M059J (cell line): ENCODE measurements around the gene DNAJB1. TPM values are rescaled to one million over a fixed set of nuclear protein-coding genes. Genes with fewer than 3 reads are reported as not detected.
"Not testable (repeated sequence)": the region's sequence is repeated elsewhere in the genome, so short reads cannot be mapped to it uniquely, and the experiment has no call there.

Experiments used
- DNase-seq: peaks from one replicate; pipeline ENCODE4 v3.0.0-alpha.2; 2012; ENCODE audit warnings: low read depth
- total RNA-seq: library from RNA; depleted of rRNA; stranded (reverse); fragments of >200 nt; shearing (Covaris generic); gene quantifications from 2 replicates; pipeline ENCODE4 v1.2.3, GENCODE V29; 2014; rRNA removed

DNAJB1 gene
- total RNA-seq: 114 and 138 TPM in 2 replicates

DNA sequence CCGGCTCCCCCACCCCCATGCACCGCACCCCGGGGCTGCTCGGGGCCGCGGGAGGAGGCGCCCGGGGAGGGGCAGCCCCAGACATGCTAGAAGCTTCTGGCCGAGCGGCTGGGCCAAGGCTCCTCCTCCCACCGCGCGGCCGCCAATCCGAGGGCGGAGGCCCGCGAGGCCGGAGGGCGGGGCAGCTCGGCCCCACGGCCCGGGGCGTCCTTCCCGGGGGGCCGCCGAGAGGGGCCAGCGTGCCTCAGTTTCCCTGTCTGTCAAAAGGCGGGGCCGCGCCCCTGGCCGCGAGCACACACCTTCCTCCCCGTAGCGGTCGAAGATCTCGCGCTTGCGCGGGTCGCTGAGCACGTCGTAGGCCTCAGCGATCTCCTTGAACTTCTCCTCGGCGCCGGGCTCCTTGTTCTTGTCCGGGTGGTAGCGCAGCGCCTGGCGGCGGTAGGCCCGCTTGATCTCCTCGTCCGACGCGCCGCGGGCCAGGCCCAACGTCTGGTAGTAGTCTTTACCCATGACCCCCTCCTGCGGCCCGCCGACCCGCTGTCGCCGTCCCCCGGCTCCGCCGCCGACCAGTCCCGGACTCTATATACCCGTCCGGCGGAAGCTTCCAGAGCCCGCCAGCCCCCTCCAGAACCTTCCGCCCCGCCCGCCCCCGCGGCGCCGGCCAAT is at the start of gene DNAJB1:
TSS of gene DNAJB1 (minus strand) at position 558 of the 666 bp plus-strand sequence. CDS start at position 510, 48 bp downstream.
- DNase-seq: peak; percentile 73

DNA sequence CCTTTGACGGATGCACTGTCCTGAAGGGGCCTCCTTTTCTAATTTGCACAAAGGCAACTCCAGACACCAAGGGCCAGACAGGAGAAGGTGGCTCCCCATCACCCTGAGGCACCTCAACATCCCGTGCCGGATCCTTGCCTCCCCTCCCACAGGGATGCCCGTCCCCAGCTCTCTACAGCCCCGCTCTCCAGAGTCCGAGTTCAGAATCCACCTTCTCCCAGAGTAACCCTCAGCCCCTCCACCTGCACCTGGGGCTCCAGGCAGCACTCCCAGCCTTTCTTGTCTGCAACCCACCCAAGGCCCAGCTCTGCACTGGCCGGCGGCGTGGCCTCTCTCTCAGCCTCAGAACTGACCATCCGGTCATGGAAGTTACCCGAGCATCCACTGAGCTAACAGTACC is 48.9 kb upstream of the DNAJB1 start:
- DNase-seq: no peak

DNA sequence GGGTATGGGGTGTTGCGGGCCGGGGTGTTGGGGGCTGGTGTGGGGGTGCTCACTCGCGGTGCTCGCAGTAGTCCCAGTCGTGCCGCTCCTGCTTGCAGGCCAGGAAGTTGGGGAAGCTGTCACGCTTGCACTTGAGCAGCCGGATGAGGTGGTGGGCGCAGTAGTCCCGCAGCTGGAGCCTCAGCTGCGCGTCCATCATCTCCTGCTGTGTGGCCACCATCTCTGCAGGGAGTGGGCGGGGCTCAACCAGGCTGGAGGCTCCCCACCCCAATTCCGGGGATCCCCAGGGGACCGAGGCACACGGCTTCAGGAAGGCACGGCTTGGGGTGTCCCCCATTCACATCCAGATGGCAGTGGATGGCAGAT is 48.5 kb upstream of the DNAJB1 start:
- DNase-seq: no peak

DNA sequence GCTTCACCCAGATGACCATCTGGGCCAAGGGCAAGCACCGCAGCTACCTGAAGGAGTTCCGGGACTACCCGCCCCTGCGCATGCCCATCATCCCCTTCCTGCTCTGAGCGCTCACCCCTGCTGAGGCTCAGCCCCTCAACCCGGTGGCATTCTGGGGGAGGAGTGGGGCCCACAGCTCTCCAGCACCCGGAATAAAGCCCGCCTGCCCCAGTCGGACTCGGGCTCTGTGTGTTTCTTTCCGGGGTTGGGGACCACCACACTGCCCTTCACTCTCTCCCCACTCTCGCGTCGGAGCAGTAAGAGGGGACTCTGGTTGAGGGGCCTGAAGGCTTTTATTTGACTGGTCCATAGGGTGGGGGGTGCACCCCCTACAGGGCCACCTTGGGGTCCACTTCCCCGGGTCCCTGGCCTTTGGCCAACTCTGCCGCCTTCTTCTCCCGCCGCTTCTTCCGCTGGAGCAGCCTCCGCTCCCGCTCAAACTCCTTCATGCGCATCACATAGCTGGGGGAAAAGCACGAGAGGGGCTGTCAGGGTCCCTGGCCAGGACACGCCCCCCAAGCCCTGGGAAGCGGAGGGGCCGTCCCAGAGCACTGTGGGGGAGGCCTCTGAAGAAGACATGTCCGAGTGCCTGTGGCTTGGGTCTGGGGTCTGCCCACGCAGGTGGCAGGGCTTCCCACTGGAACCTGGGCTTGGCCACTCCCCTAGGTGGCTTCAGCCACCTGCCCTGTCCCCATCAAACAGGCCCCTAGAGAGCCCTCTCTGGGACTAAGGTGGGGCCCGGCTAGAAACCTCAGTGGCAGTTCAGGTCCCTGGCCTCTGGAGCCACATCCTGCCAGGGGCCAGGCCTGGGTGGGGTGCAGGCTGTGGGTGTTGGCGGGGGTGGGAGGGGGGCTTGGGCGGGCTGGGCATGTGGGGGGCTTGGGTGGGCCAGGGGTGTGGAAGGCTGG is 47.8 kb upstream of the DNAJB1 start:
- DNase-seq: no peak

DNA sequence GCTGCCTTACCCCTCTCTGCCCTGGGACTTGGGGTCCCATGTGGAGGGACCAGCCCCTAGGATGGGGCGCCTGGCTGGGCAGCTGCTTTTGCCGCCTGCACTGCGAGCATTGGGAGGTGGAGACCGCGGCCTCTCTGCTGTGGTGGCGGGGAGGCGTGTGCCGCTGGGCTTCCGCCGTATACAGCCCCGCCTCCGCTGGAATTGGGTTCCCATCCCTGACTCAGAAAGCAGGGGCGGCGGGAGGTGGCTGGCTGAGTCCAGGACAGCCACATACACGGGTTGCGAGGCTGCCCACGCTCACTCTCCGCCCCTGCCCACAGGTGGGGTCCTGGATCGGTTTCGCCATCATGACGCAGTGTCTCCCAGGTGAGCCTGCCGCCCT is 47.1 kb upstream of the DNAJB1 start:
- no peak for DNase-seq

DNA sequence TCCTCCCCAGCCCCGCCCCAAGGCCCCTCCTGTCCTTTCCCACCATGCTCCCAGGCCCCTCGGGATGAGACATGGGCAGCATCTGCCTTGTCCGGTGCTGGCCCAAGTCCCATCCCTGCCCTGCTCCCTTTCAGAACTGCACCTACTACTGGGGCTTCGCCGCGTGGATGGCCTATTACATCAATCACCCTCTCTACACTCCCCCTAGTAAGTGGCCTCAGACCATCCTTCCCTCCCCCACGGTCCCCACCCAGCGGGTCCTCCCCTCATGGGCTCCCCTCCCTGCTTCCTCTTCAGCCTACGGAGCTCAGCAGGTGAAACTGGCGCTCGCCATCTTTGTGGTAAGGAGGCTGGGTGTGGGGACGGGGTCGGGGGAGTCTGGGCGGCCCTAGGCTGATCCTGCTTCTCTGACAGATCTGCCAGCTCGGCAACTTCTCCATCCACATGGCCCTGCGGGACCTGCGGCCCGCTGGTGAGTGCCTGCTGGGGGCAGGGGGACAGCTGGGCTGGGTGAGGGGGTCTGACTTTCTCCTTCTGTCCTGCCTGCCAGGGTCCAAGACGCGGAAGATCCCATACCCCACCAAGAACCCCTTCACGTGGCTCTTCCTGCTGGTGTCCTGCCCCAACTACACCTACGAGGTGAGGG is 46.6 kb upstream of the DNAJB1 start:
- not testable (repeated sequence) for DNase-seq

DNA sequence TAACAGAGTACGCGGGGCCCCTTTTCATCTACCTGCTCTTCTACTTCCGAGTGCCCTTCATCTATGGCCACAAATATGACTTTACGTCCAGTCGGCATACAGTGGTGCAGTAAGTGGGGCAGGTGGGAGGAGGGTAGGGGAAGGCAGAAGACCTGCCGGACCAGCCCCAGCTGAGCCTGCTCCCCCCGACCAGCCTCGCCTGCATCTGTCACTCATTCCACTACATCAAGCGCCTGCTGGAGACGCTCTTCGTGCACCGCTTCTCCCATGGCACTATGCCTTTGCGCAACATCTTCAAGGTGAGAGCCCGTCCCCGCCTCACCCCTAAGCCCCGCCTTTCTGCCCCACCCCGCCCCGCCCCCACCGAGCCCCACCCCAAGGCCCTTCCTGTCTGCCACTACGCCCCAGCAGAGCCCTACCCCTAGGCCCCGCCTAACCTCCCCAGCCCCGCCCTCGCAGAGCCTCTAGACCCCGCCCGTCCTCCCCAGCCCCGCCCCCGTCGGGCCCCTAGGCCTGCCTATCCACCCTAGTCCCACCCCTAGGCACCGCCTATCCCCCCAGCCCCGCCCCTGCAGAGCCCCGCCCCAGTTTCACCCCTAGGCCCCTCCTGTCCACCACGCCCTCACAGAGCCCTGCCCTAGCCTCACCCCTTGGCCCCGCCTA is 45.9 kb upstream of the DNAJB1 start:
- DNase-seq: no peak

DNA sequence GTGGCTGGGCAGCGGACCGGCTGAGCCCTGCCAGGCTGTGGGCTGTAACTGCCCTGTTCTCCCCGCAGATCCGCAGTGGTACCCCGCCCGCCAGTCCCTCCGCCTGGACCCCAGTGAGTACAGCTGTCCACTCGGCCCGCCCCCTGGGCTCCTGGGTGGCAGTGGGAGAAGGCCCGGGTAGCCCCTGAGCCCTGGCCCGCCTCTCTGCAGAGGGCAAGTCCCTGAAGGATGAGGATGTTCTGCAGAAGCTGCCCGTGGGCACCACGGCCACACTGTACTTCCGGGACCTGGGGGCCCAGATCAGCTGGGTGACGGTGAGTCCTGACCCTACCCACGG is 45.4 kb upstream of the DNAJB1 start:
- no peak for DNase-seq

DNA sequence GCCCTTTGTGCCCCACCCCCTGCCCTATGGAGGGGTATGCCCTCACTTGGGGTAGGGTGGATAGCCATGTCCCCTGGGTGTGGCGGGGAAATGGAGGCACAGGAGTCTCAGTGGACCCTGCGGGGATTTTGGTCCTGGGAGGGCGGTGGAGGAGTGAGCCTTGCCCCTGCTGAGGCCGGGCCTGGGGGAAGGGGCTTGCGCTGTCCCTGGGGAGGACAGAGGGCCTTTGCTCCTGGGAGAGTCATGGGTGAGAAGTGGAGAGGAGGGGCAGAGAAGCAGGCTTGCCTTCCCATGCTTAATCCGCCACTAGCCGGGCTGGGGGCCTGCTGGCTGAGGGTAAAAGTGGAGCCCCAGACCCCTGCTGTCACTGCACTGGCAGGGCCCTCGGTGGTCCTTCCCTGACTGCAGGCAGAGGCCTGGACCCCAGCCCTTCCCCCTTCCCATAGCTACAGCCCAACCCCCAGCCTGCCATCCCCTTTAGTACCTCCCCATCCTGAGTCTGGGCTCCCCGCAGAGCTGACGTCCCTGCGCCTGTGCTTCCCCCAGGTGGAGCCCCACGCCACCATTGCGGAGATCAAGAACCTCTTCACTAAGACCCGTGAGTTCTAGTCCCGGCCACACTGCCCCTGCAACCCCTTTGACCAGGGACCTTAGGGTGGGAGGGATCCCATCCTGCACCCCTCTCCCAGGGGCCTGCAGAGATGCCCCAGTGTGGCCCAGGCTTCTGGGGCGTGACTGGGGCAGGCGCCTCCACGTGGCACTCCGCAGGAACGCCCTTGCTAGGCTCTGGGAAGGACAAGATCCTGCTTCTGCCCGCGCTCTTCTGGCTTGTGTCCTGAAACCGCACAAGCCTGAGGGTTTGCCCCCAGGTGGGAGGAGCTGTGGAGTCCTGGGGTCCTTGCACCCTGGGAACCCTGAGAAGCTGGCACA is 44.7 kb upstream of the DNAJB1 start:
- no peak for DNase-seq

DNA sequence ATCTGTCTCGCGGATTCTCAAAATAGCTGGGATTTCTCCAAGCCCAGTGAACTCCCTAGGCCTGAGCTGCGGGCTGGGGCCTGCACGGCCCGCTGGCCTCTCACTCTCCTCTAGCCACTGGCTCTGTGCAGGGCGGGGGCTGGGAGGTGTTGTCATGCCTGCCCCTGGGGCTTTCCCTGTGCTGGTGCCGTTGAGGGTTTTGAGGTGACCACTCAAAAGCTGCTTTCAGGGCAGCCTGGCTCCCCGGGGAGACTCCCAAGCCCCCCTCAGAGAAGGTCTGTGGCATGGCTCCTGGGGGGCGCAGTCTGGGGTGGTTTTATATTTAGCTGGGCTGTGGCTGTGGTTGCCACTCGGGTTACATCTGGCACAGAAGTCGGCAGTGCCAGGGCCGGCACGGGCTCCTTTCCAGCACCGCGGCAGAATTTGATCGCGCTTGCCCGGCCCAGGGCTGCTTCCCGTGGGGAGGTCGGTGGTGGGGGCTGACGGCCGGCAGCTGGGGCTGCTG is 43.7 kb upstream of the DNAJB1 start:
- DNase-seq: peak; percentile 86

DNA sequence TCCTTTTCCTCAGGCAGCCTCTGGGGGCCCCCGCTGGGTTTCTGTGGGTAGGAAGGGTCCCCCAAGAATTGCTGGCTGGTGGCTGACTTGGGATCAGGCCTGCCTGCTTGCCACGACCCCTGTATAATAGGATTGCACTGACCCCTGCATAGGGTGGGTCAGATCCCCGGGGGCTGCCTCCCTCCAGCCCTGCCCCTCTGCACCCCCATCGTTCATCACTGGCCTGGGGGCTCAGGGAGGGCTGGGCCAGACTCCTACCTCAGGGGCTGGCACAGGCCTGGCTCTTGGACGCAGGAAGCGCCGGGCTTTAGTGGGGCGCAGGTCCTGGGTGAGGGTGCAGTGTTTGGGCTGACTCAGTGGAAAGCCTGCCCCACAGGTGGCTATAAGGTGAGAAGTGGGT is 43.1 kb upstream of the DNAJB1 start:
- no peak for DNase-seq

DNA sequence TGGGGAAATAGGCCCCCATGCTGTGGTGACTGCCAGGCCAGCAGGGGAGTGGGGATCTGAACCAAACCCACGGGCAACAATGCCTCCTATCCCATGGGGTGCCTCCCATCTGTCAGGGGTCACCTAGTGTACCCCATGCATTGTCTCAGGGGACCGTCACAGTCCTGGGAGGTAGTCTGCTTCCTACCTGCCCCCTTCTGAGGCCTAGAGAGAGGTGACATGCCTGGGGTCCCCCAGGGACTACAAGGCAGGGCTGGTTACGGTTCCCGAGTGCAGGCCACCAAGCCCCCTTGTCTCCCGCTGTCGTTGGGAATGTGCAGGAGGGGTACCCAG is 42.5 kb upstream of the DNAJB1 start:
- no peak for DNase-seq

DNA sequence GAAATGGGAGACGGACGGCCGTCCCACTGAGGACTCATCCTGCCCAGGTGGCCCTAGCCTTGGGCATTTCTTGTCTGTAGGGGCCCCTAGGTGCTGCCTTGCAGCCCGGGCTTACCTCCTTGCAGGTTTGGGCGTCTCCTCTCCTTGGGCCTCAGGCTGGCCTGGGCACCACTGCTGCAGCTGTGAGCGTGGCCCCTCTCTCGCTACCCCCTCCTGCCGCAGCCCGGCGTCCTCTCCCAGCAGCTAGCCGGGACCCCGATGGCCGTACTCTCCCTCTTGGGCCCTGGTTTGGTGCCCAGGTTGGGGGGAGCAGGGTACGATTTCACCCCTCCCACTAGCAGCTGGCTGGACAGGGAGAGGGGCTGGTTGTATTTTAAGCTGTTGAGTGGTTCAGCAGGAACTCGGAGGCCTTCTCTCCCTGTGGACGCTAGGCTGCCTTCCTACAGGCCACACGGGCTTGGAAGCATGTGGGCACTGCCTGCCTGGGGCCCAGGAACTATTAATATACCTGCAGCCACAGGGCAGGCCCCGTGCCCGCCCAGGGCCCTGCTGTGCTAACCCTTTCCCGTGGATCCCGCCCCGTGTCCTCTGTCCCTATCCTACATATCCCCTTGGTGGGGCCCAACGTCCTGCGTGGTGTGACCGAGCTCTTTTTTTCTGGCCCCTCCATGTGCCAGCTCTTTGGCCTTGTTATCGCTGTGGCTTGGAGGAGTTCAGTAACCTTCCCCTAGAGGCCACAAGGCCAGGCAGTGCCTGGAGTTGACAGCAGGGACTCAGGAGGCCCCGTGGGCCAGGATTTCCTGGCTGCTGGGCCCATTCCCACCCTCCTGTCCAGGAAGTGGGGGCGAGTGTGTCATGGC is 41.9 kb upstream of the DNAJB1 start:
- DNase-seq: no peak

DNA sequence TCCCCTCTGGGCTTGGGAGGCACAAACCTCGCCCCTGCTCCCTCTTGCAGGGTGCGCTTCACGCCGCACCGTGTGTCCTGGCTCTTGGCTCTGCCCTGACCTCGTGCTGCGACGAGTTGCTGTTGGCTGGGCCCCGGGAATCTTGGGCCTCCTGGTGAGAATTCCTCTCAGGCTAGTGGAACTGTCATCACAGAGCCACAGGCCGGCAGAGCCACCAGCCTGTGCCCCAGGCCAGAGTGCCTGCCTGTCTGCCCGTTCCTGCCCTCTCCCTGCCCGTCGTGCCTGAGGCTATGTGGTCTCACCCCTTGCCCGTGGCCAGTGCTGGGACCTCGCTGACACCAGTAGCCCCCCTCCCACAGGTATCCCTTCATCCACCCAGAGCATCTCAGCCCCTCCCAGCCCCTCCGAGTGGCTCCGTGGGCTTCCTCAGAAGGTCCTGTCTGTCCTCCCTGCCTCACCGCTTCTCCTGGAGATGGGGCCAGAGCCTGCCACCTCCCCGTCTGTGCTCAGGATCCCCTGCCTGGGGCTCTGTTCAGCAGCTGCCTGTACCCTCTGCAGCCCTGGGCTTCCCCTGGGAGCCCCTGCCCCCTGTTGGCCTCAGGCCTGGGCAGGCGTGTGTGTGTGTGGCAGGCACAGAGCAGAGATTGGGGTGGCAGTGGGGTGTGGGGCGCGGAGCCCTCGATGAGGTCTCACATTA is 40.3 kb upstream of the DNAJB1 start:
- DNase-seq: peak; percentile 14

DNA sequence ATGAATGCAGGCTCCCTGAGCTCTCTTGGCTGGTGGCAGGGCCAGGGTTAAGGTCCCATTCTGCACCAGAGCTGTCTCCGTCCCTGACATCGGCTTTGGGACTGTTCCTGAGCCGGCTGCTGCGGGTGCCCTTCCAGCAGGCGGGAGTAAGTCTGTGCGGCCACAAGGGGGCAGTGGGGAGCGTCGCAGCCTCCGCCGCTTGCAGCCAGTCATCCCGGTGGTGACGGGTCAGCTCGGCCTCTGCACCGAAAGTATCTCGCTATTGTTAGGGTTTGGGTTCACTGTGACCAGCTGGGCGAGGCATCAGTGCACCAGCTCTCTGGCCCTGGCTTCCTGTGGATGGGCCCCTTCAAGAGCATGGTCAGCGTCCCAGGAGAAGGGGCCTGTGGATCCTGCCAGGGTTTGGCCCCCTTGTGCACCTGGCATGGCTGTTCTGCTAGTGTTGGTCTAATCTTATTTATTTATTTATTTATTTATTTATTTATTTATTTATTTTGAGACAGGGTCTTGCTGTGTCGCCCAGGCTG is 38.5 kb upstream of the DNAJB1 start:
- peak; percentile 44 for DNase-seq

DNA sequence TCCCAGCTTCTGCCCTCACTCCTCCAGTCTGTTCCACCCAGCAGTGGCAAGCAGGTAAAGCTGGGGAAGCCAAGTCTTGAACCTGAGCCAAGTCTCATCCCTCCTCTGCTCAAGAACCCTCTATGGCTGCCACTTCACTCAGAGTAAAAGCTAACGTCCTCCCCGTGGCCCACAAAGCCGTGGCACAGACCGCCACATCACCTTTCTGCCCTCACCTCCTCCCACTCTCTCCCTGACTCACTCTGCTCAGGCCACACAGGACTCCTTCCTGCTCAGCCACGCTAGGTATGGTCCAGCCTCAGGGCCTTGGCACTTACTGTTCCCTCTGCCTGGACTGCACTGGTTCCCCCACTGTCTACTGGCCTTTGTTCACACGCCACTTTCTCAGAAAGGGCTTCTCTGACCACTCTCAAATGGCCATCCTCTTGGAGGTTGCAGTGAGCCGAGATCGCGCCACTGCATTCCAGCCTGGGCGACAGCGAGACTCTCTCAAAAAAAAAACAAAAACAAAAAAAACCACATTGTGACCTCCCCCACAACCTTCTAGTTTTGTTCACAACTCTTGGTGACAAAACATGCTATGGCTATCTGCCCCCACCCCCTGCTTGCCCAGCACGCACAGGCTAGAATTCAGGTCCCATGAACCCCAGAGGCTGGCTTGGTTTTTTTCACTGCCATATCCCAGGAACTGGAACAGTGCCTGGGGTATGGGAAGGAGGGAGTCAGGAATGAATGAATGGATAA is 37.9 kb upstream of the DNAJB1 start:
- DNase-seq: peak; percentile 85

DNA sequence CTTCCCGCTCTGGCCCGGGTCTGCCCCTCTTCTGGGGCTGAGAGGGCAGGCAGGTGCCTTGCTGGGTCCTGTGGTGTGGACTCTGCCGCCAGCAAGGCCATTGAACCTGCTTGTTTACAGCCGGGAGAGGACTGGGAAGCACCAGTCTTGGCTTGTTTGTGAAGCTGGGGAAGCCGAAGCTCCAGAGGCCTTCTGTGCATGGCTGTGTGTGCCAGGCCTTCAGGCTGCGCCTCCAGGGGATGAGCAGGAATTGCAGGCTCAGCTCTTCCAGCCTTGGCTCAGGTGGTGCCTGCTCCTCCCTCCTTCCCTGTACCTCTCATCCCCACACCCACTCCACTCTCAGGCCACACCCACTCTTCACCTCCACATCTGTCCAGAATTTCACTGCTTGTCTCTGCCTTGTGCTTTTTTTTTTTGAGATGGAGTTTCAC is 36.2 kb upstream of the DNAJB1 start:
- no peak for DNase-seq

DNA sequence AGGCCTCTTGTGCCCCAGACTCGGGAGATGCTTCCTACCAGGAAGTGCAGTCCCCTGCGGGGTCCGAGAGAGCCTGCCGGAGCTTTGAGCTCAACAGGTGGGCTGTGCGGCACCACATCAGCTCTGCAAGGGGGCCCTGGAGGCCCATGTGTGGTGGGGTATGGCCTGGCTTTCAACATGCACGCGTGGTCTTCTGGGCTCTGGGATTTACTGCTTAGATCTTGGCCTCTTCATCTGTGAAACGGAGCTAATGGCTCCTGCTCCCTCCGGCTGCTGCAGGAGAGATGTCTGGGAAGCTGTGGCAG is 35.7 kb upstream of the DNAJB1 start:
- DNase-seq: no peak
